GM12878 (cell line): ENCODE data around the gene PHOSPHO1. TPM values are rescaled to one million over a fixed set of nuclear protein-coding genes. Genes with fewer than 3 reads are reported as not detected.

ENCODE experiments used
- ATAC-seq: fragments of 200-7000 bp; cut with Tn5 transposase; 3 replicates; pipeline ENCODE4 v1.9.1; 2020; ENCODE audit warnings: mild to moderate bottlenecking, moderate library complexity
- BruUV-seq: library from RNA; stranded (reverse); fragments of 400-500 nt; replicated peaks from 2 replicates; lab custom pipeline; 2021; lab: Mats Ljungman, UMichigan
- CTCF ChIA-PET: fragments of 300-600 bp; sonication (Branson Sonifier 250); formaldehyde crosslinking; extraction: SDS; loops from one replicate; lab custom pipeline; 2021; ENCODE audit warnings: inconsistent platforms; lab: Yijun Ruan, JAX
- POLR2A ChIA-PET: fragments of 350-600 bp; formaldehyde crosslinking; extraction: SDS; loops from one replicate; lab custom pipeline; 2021; ENCODE audit warnings: inconsistent platforms; lab: Charles Lee
- RAD21 ChIA-PET: fragments of 300-600 bp; sonication (Branson Sonifier 250); formaldehyde crosslinking; loops from one replicate; lab custom pipeline; 2023; ENCODE audit warnings: antibody characterized with exemption; ENCODE audit not compliant: unreplicated experiment; lab: Charles Lee
- SMC1A ChIA-PET: fragments of 300-600 bp; sonication (Branson Sonifier 250); formaldehyde crosslinking; loops from one replicate; lab custom pipeline; 2023; ENCODE audit not compliant: unreplicated experiment, uncharacterized antibody; lab: Charles Lee
- DNase-seq: peaks from one replicate; pipeline ENCODE4 v3.0.0-alpha.2; 2011; ENCODE audit warnings: low read depth, low spot score
- FAIRE-seq: peaks from 3 replicates; lab custom pipeline; 2011; peaks lifted over from hg19 to GRCh38; lab: Jason Lieb, UNC
- H2AFZ ChIP-seq: 2 replicates; pipeline ENCODE4 v1.6.0; 2011; ENCODE audit warnings: low read depth, low read length, control low read depth; ENCODE audit not compliant: control insufficient read depth
- H3K27ac ChIP-seq: 2 replicates; pipeline ENCODE4 v1.5.1; 2011; ENCODE audit warnings: control low read depth; ENCODE audit not compliant: control insufficient read depth, insufficient read depth
- H3K27me3 ChIP-seq, 2 experiments: replicated peaks in 1 of 2; 2 replicates each; pipeline versions ENCODE4 v1.6.0 to v1.6.1; 2011; ENCODE audit warnings: low read length in 1 of 2; ENCODE audit not compliant: control insufficient read depth in 2 of 2, insufficient read depth in 2 of 2
- H3K36me3 ChIP-seq, 2 experiments: 2 replicates each; pipeline ENCODE4 v1.5.1; 2011; ENCODE audit warnings: low read length in 1 of 2; ENCODE audit not compliant: control insufficient read depth in 2 of 2, insufficient read depth in 2 of 2
- H3K4me1 ChIP-seq: 2 replicates; pipeline ENCODE4 v1.6.1; 2011; ENCODE audit warnings: mild to moderate bottlenecking, low read length, moderate library complexity, mixed read lengths; ENCODE audit not compliant: control insufficient read depth, insufficient read depth
- H3K4me2 ChIP-seq: 2 replicates; pipeline ENCODE4 v1.6.0; 2011; ENCODE audit warnings: control low read depth; ENCODE audit not compliant: control insufficient read depth, insufficient read depth
- H3K4me3 ChIP-seq: fragments of 200-600 bp; sonication (generic); 2 replicates; pipeline ENCODE4 v1.5.1; 2016
- H3K79me2 ChIP-seq: 2 replicates; pipeline ENCODE4 v1.6.0; 2011; ENCODE audit warnings: low read length; ENCODE audit not compliant: control insufficient read depth, insufficient read depth
- H3K9ac ChIP-seq: 2 replicates; pipeline ENCODE4 v1.8.0; 2011; ENCODE audit warnings: low read length, control low read depth, mixed read lengths; ENCODE audit not compliant: control insufficient read depth, insufficient read depth
- H3K9me3 ChIP-seq: replicated peaks from 3 replicates; pipeline ENCODE4 v1.5.1; 2011; ENCODE audit warnings: mild to moderate bottlenecking, low read length; ENCODE audit not compliant: control insufficient read depth, insufficient read depth
- H4K20me1 ChIP-seq: 2 replicates; pipeline ENCODE4 v1.6.0; 2011; ENCODE audit not compliant: control insufficient read depth, insufficient read depth
- MLLT1 ChIP-seq: fragments of 450-650 bp; IDR thresholded peaks from 2 replicates; pipeline ENCODE4 v1.6.1; 2016; ENCODE audit warnings: mild to moderate bottlenecking
- NR2C1 ChIP-seq: fragments of 450-650 bp; IDR thresholded peaks from 2 replicates; pipeline ENCODE4 v1.6.1; 2017; ENCODE audit warnings: antibody characterized with exemption, mild to moderate bottlenecking, moderate library complexity
- RAD21 ChIP-seq: IDR thresholded peaks from 2 replicates; pipeline ENCODE4 v1.6.1; 2011; ENCODE audit warnings: mild to moderate bottlenecking, low read depth, low read length, moderate library complexity; ENCODE audit not compliant: insufficient read depth
- SREBF1 ChIP-seq: IDR thresholded peaks from 2 replicates; pipeline ENCODE4 v1.6.1; 2012; ENCODE audit warnings: mild to moderate bottlenecking, low read length
- STAT3 ChIP-seq: IDR thresholded peaks from 2 replicates; pipeline ENCODE4 v1.6.1; 2011; ENCODE audit warnings: low read depth, low read length, improper control_type of control experiment
- SUZ12 ChIP-seq: fragments of 200-600 bp; sonication (generic); IDR thresholded peaks from one replicate; pipeline ENCODE4 v1.6.1; 2018; ENCODE audit warnings: antibody characterized with exemption, mild to moderate bottlenecking; ENCODE audit not compliant: unreplicated experiment
- TARDBP ChIP-seq: IDR thresholded peaks from 2 replicates; pipeline ENCODE4 v1.6.1; 2016; ENCODE audit warnings: borderline replicate concordance
- TCF3 ChIP-seq: IDR thresholded peaks from 2 replicates; pipeline ENCODE4 v1.6.1; 2012; ENCODE audit warnings: low read depth, mild to moderate bottlenecking, low read length, borderline replicate concordance; ENCODE audit not compliant: insufficient read depth
- USF2 ChIP-seq: IDR thresholded peaks from 2 replicates; pipeline ENCODE4 v1.6.1; 2011; ENCODE audit warnings: low read depth, low read length, improper control_type of control experiment, borderline replicate concordance
- ZBTB33 ChIP-seq: fragments of 450-650 bp; IDR thresholded peaks from 2 replicates; pipeline ENCODE4 v1.6.1; 2017; ENCODE audit warnings: mild to moderate bottlenecking
- WGBS: methylation state at CpG from one replicate; pipeline ENCODE4 v1.1.6; 2016; ENCODE audit warnings: low lambda C conversion rate; ENCODE audit not compliant: insufficient replicate concordance, insufficient coverage; ENCODE audit errors: missing lambda C conversion rate; 5-methylcytosine and 5-hydroxymethylcytosine counted together
- in situ Hi-C: fragments of 300-500 bp; cut with MboI; formaldehyde crosslinking; loops from 9 replicates; pipeline ENCODE4 v1.14.3; 2018; ENCODE audit warnings: mixed read lengths
- intact Hi-C: fragments of 100-400 bp; cut with micrococcal nuclease; formaldehyde crosslinking; loops from one replicate; pipeline ENCODE4 v1.14.2; 2022; ENCODE audit not compliant: unreplicated experiment
- polyA plus RNA-seq, 11 experiments: library from polyadenylated mRNA; depleted of rRNA in 4 of 11; unstranded in 6 of 11; stranded (reverse) in 5 of 11; fragments of >200 nt; fragmentation: Nextera tagmentation in 4 of 11; fragmentation: Illumina TruSeq in 1 of 11; extraction: Ambion mirVana in 4 of 11; extraction: Trizol in 1 of 11; gene quantifications; 1 replicate in 1 of 11; 2 replicates in 10 of 11; pipeline versions ENCODE4 v1.2.1 to v1.2.3, GENCODE V29; 2011 to 2016; ENCODE audit warnings: inconsistent platforms in 2 of 11, missing spikeins in 2 of 11, low read depth in 1 of 11
- total RNA-seq, 4 experiments: library from RNA; depleted of rRNA in 3 of 4; stranded (reverse); fragments of >200 nt in 3 of 4; fragmentation: Illumina TruSeq in 1 of 4; extraction: Trizol in 1 of 4; gene quantifications; 2 replicates each; pipeline versions ENCODE4 v1.2.1 to v1.2.3, GENCODE V29; 2013 to 2021

Gene PHOSPHO1
- total and polyA plus RNA-seq, 10 of the 15 experiments (the other 5 are each of a cell fraction or from before 2014, with no cell fraction given), result 0.03 to 1.5 (median 0.16) TPM; not detected in 2

GRCh38 chr17:49217651-49218413, 12.8 kb downstream of the PHOSPHO1 start (continued):
- 0 out of 2 replicates have a peak, but pooled peaks have one; percentile 52 for TF ChIP-seq STAT3
- TF ChIP-seq NR2C1, result 0 out of 2 replicates have a peak, but pooled peaks have one; percentile 24
- TF ChIP-seq SREBF1, result no peak
- peak; percentile 80; the same call in 1 of the 2 replicates for TF ChIP-seq TARDBP
- TF ChIP-seq, all 136 proteins: peak for 65

GRCh38 chr17:49216953-49217650, 13.5 kb downstream of the PHOSPHO1 start:
- SMC1A ChIA-PET, result interaction anchor here (0.6 to 16.8 kb wide), 3 partner anchors 10 to 1167 kb away, joined by 3 to 354 read pairs (median 22); no protein-coding TSS in a partner anchor
- H3K36me3 ChIP-seq, result peaks cover 11 to 21% of the 10 kb centered on the region in 2 experiments
- RAD21 ChIA-PET, result interaction anchor here (1.5 to 13.4 kb wide), 2 partner anchors 9 to 22 kb away, joined by 4 to 355 read pairs; no protein-coding TSS in a partner anchor
- WGBS, result 67% methylated on average over 11 of the region's 11 CpGs
- no peaks in the 10 kb centered on the region for H3K27me3 ChIP-seq
- BruUV-seq, result no TSS peak
- CTCF ChIA-PET, result interaction anchor here (5.8 to 8.5 kb wide), 3 partner anchors 11 to 36 kb away, joined by 45 to 127 read pairs (median 61); no protein-coding TSS in a partner anchor
- H3K4me2 ChIP-seq, result peak overlapping the region; percentile 94
- in situ Hi-C loops (no loop called here), intact Hi-C loops (loop anchor here (5.0 kb wide), 1 partner anchor 300 kb away; no protein-coding TSS in a partner anchor)
- ATAC-seq, result no peak
- H3K4me3 ChIP-seq, result peak overlapping the region; percentile 37; the same call in 1 of the 2 replicates
- peaks cover 60% of the 10 kb centered on the region for H3K4me1 ChIP-seq
- DNase-seq, result no peak
- no peak for FAIRE-seq
- peak overlapping the region; percentile 22; the same call in 1 of the 2 replicates for H3K9ac ChIP-seq
- peaks cover 55% of the 10 kb centered on the region for H3K79me2 ChIP-seq
- H4K20me1 ChIP-seq, result no peaks in the 10 kb centered on the region
- POLR2A ChIA-PET, result interaction anchor here (0.9 to 13.2 kb wide), 3 partner anchors 8 to 217 kb away, joined by 3 to 537 read pairs (median 7); no protein-coding TSS in a partner anchor
- peak overlapping the region; percentile 77 for H3K27ac ChIP-seq
- H3K9me3 ChIP-seq, result no peaks in the 10 kb centered on the region
- H2AFZ ChIP-seq, result no peak overlapping the region
- TF ChIP-seq SUZ12 (no peak), MLLT1 (peak; percentile 24), TCF3 (no peak), RAD21 (no peak), USF2 (no peak), ZBTB33 (peak; percentile 67; the same call in 1 of the 2 replicates)
